Fibroblast of lung (primary cell): ENCODE results near the gene POPDC2. TPM values are rescaled to one million over a fixed set of nuclear protein-coding genes. Genes with fewer than 3 reads are reported as not detected.

Experiments used
- DNase-seq, 2 donors: peaks; one replicate each; pipeline versions ENCODE4 v3.0.0 to v3.0.0-alpha.2; 2010; ENCODE audit warnings: low read depth in 2 of 2
- H2AFZ ChIP-seq: 2 replicates; pipeline ENCODE4 v1.5.1; 2012; ENCODE audit warnings: low read length, control low read depth, inconsistent platforms
- H3K27ac ChIP-seq: 2 replicates; pipeline ENCODE4 v1.5.1; 2011; ENCODE audit warnings: low read length, control low read depth; ENCODE audit not compliant: insufficient read depth
- H3K27me3 ChIP-seq: 2 replicates; pipeline ENCODE4 v1.5.1; 2011; ENCODE audit warnings: mild to moderate bottlenecking, low read length; ENCODE audit not compliant: control insufficient read depth, insufficient read depth
- H3K36me3 ChIP-seq: 2 replicates; pipeline ENCODE4 v1.5.1; 2011; ENCODE audit warnings: low read length; ENCODE audit not compliant: control insufficient read depth, insufficient read depth
- H3K4me1 ChIP-seq: 2 replicates; pipeline ENCODE4 v1.5.1; 2011; ENCODE audit warnings: low read length; ENCODE audit not compliant: control insufficient read depth, insufficient read depth; ENCODE audit errors: extremely low read depth
- H3K4me2 ChIP-seq: 2 replicates; pipeline ENCODE4 v1.5.1; 2011; ENCODE audit warnings: low read length, control low read depth; ENCODE audit not compliant: insufficient read depth; ENCODE audit errors: extremely low read depth
- H3K4me3 ChIP-seq, 4 experiments: fragments of 200-600 bp in 1 of 4; sonication (generic) in 1 of 4; replicated peaks in 1 of 4; 2 replicates each; pipeline ENCODE4 v1.5.1; 2011 to 2016; ENCODE audit warnings: low read length in 4 of 4, low read depth in 3 of 4, mild to moderate bottlenecking in 3 of 4, control low read depth in 2 of 4, inconsistent platforms in 1 of 4, mixed read lengths in 1 of 4; ENCODE audit not compliant: insufficient read depth in 1 of 4; ENCODE audit errors: control extremely low read depth in 1 of 4
- H3K79me2 ChIP-seq: 2 replicates; pipeline ENCODE4 v1.5.1; 2012; ENCODE audit warnings: mild to moderate bottlenecking, low read length, inconsistent platforms; ENCODE audit not compliant: control insufficient read depth, insufficient read depth
- H3K9ac ChIP-seq: 2 replicates; pipeline ENCODE4 v1.5.1; 2011; ENCODE audit warnings: mild to moderate bottlenecking, low read length, control low read depth; ENCODE audit not compliant: insufficient read depth
- H3K9me3 ChIP-seq: 2 replicates; pipeline ENCODE4 v1.5.1; 2012; ENCODE audit warnings: low read depth, low read length; ENCODE audit not compliant: control insufficient read depth, insufficient read depth
- H4K20me1 ChIP-seq: 2 replicates; pipeline ENCODE4 v1.5.1; 2011; ENCODE audit warnings: low read length; ENCODE audit not compliant: control insufficient read depth, insufficient read depth; ENCODE audit errors: extremely low read depth
- EZH2 ChIP-seq: IDR thresholded peaks from 2 replicates; pipeline ENCODE4 v1.5.1; 2012; ENCODE audit warnings: low read length, control low read depth, mild to moderate bottlenecking; ENCODE audit errors: missing control alignments
- polyA plus RNA-seq, 2 donors: library from polyadenylated mRNA; depleted of rRNA in 1 of 2; stranded (reverse) in 1 of 2; unstranded in 1 of 2; fragments of >200 nt; gene quantifications; 2 replicates each; pipeline ENCODE4 v1.2.1, GENCODE V29; 2011 to 2012; ENCODE audit warnings: missing spikeins in 1 of 2
- total RNA-seq: library from RNA; depleted of rRNA; stranded (reverse); fragments of >200 nt; gene quantifications from 2 replicates; pipeline ENCODE4 v1.2.1, GENCODE V29; 2014
- TF ChIP-seq, protein P1 (sequence below), 2 donors: IDR thresholded peaks in 1 of 2; conservative IDR thresholded peaks in 1 of 2; 1 replicate in 1 of 2; 2 replicates in 1 of 2; pipeline ENCODE4 v1.5.1; 2011 to 2012; ENCODE audit warnings: low read length in 2 of 2, control low read depth in 1 of 2, inconsistent platforms in 1 of 2, low read depth in 1 of 2, mild to moderate bottlenecking in 1 of 2

Gene POPDC2
- total and polyA plus RNA-seq, 2 donors (not counting 1 experiment from before 2014, with no cell fraction given) = 0.17 to 0.26 TPM

DNA sequence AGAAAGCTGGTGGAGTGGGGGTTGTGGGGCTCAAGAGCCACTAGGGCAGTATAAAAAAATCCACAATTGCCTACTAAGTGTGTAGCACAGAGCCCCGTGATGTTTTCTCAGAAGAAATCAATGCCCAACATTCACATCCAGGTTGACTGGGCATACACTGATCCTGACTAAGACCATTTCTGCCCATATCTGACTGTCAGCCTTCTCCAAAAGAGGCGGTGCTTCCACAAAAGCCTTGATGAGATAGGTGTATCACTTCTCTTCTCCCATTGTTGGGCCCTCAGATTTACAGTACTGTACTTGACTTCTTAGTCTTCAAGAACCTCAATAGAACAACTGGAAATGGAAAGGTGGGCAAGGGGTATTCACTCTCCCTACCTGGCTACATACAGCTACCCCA is 1.4 kb downstream of the POPDC2 start:
- Histone ChIP-seq H2AFZ (no peak overlapping the region), H3K4me2 (no peak overlapping the region), H3K36me3 (no peaks in the 10 kb centered on the region), H3K4me3 (no peak overlapping the region), H3K27ac (no peak overlapping the region), H4K20me1 (no peaks in the 10 kb centered on the region), H3K79me2 (no peaks in the 10 kb centered on the region), H3K27me3 (no peaks in the 10 kb centered on the region), H3K9me3 (no peaks in the 10 kb centered on the region), H3K4me1 (no peaks in the 10 kb centered on the region), H3K9ac (no peak overlapping the region)
- TF ChIP-seq, protein P1, sequence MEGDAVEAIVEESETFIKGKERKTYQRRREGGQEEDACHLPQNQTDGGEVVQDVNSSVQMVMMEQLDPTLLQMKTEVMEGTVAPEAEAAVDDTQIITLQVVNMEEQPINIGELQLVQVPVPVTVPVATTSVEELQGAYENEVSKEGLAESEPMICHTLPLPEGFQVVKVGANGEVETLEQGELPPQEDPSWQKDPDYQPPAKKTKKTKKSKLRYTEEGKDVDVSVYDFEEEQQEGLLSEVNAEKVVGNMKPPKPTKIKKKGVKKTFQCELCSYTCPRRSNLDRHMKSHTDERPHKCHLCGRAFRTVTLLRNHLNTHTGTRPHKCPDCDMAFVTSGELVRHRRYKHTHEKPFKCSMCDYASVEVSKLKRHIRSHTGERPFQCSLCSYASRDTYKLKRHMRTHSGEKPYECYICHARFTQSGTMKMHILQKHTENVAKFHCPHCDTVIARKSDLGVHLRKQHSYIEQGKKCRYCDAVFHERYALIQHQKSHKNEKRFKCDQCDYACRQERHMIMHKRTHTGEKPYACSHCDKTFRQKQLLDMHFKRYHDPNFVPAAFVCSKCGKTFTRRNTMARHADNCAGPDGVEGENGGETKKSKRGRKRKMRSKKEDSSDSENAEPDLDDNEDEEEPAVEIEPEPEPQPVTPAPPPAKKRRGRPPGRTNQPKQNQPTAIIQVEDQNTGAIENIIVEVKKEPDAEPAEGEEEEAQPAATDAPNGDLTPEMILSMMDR (conservative IDR thresholded peaks at IDR 0.05 in 1 of 2, IDR thresholded peaks at IDR 0.05 in 1 of 2; ENCODE audit: low read depth in 1 of 2, low read length in 2 of 2) = no peak
- no peak for TF ChIP-seq EZH2
- no peak for DNase-seq

DNA sequence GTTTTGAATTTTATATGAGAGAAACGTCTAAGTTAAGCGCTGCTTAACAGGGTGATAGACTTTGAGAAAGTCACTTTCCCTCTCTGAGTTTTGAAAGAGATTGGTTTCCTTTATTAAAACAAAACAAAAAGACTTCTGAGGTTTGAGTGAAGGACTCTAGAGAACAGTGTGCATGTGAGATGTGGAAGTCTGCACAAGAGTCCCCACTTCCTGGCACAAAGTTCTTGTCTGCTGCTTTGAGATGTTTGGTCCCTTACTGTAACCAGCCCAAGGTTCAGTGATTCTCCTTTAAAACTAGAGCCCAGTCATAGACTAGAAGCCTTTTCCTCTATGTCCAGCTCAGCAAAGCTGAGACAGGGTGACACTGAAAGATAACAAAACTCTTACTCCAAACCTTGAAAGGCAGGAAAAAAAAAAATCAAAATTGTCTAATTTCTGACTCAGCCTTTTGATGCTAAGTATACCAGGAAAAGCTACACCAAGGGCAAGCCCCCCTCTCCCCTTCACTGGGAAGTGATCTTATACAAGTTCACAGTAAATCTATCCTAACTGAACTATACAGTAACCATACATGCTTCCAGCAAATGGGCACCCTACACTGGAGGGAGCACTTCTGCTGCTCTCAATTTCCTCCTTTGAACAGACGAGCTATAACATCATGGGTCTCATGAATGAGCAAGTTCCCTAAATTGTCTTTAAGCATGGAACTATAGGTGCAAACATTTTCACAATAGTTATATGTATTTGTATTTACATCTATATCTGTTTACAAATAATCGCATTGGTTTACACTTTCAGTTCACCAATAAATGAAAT is 2.3 kb downstream of the POPDC2 start:
- Histone ChIP-seq H3K9me3 (no peaks in the 10 kb centered on the region), H3K27ac (no peak overlapping the region), H3K27me3 (no peaks in the 10 kb centered on the region), H3K4me1 (no peaks in the 10 kb centered on the region), H4K20me1 (no peaks in the 10 kb centered on the region), H3K4me3 (no peak overlapping the region), H2AFZ (no peak overlapping the region), H3K36me3 (no peaks in the 10 kb centered on the region), H3K9ac (no peak overlapping the region), H3K4me2 (no peak overlapping the region), H3K79me2 (no peaks in the 10 kb centered on the region)
- TF ChIP-seq, protein P1 (conservative IDR thresholded peaks at IDR 0.05 in 1 of 2, IDR thresholded peaks at IDR 0.05 in 1 of 2; ENCODE audit: low read depth in 1 of 2, low read length in 2 of 2) = no peak
- no peak for TF ChIP-seq EZH2
- DNase-seq = no peak

DNA sequence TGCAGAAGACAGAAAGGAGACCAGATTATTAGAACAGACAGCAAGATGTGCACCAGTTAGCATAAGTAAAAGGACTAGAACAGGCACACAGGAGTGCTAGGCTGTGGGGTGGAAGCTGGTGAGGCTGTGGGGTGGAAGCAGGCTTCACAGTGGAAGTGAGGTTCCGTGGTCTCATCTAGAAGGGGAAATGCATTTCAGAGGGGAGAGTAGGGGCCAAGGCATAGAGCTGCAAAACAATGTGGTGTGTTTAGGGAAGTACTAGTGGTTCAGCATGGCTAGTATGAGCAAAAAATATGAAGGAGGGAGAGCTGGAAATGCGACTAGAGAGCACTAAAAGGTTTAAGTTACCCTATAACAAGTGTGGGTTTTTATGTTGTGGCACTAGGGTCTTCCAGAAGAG is 6.5 kb downstream of the POPDC2 start:
- TF ChIP-seq EZH2 = no peak
- TF ChIP-seq, protein P1 (conservative IDR thresholded peaks at IDR 0.05 in 1 of 2, IDR thresholded peaks at IDR 0.05 in 1 of 2; ENCODE audit: low read depth in 1 of 2, low read length in 2 of 2) = no peak

More for the DNA sequence above, 6.5 kb downstream of the POPDC2 start:
- Histone ChIP-seq H3K79me2 (no peaks in the 10 kb centered on the region), H3K27ac (no peak overlapping the region), H3K9me3 (no peaks in the 10 kb centered on the region), H4K20me1 (no peaks in the 10 kb centered on the region), H3K27me3 (no peaks in the 10 kb centered on the region), H3K9ac (no peak overlapping the region), H3K4me2 (no peak overlapping the region), H3K4me3 (no peak overlapping the region), H3K36me3 (no peaks in the 10 kb centered on the region), H3K4me1 (no peaks in the 10 kb centered on the region), H2AFZ (no peak overlapping the region)
- no peak for DNase-seq
